HepG2 (cell line): Measurements from ENCODE around the gene MC5R. TPM values are rescaled to one million over a fixed set of nuclear protein-coding genes. Genes with fewer than 3 reads are reported as not detected.

Experiments used
- ATAC-seq: fragments of 200-7000 bp; cut with Tn5 transposase; 3 replicates; pipeline ENCODE4 v1.9.1; 2020; ENCODE audit warnings: mild to moderate bottlenecking, moderate library complexity
- BruUV-seq: library from RNA; stranded (reverse); fragments of 400-500 nt; replicated peaks from 2 replicates; lab custom pipeline; 2021; lab: Mats Ljungman, UMichigan
- CTCF ChIA-PET: fragments of 300-600 bp; formaldehyde crosslinking; extraction: SDS; loops from one replicate; lab custom pipeline; 2021; ENCODE audit warnings: low total read pairs, inconsistent platforms, low intra/inter-chr PET ratio; lab: Yijun Ruan, JAX
- POLR2A ChIA-PET: fragments of 350-600 bp; sonication (Branson Sonifier 250); formaldehyde crosslinking; loops from one replicate; lab custom pipeline; 2020; ENCODE audit warnings: antibody characterized with exemption, inconsistent platforms; lab: Yijun Ruan, JAX
- DNase-seq: peaks from one replicate; pipeline ENCODE4 v3.0.0-alpha.2; 2015; ENCODE audit warnings: low spot score
- FAIRE-seq: peaks from 3 replicates; lab custom pipeline; 2011; peaks lifted over from hg19 to GRCh38; lab: Jason Lieb, UNC
- H2AFZ ChIP-seq: one replicate; pipeline ENCODE4 v1.6.1; 2011; ENCODE audit warnings: low read length, inconsistent platforms
- H3K27ac ChIP-seq: fragments of 300-600 bp; 3 replicates; pipeline ENCODE4 v1.8.0; 2011; ENCODE audit warnings: mixed run types, mild to moderate bottlenecking, mixed read lengths, low read length, inconsistent platforms; ENCODE audit not compliant: insufficient read depth; ENCODE audit errors: extremely low read length
- H3K27me3 ChIP-seq, 2 experiments: fragments of 200-600 bp in 1 of 2; 2 replicates in 1 of 2; 3 replicates in 1 of 2; pipeline versions ENCODE4 v1.6.0 to v1.8.0; 2011; ENCODE audit warnings: low read length in 2 of 2, mild to moderate bottlenecking in 2 of 2, moderate library complexity in 2 of 2, inconsistent platforms in 1 of 2; ENCODE audit not compliant: insufficient read depth in 2 of 2, control insufficient read depth in 1 of 2
- H3K36me3 ChIP-seq, 2 experiments: fragments of 200-600 bp in 1 of 2; replicated peaks in 1 of 2; 2 replicates in 1 of 2; 3 replicates in 1 of 2; pipeline versions ENCODE4 v1.5.1 to v1.8.0; 2011; ENCODE audit warnings: low read length in 2 of 2, inconsistent platforms in 1 of 2; ENCODE audit not compliant: insufficient read depth in 2 of 2, control insufficient read depth in 1 of 2
- H3K4me1 ChIP-seq: 2 replicates; pipeline ENCODE4 v1.5.1; 2012; ENCODE audit warnings: low read length, inconsistent platforms; ENCODE audit not compliant: insufficient read depth
- H3K4me2 ChIP-seq: 2 replicates; pipeline ENCODE4 v1.6.0; 2011; ENCODE audit warnings: low read depth, low read length, inconsistent platforms
- H3K4me3 ChIP-seq, 3 experiments: fragments of 200-600 bp in 1 of 3; sonication (generic), shearing (Covaris generic) in 1 of 3; replicated peaks in 1 of 3; 2 replicates each; pipeline ENCODE4 v1.5.1; 2011 to 2016; ENCODE audit warnings: low read length in 3 of 3, inconsistent platforms in 2 of 3, low read depth in 2 of 3, mild to moderate bottlenecking in 2 of 3, control low read depth in 1 of 3, mixed read lengths in 1 of 3; ENCODE audit not compliant: insufficient read depth in 1 of 3
- H3K79me2 ChIP-seq: one replicate; pipeline ENCODE4 v1.6.1; 2011; ENCODE audit warnings: low read length, inconsistent platforms; ENCODE audit not compliant: insufficient read depth
- H3K9ac ChIP-seq: 2 replicates; pipeline ENCODE4 v1.6.0; 2011; ENCODE audit warnings: mild to moderate bottlenecking, low read depth, low read length, inconsistent platforms; ENCODE audit not compliant: insufficient read depth
- H3K9me3 ChIP-seq: 2 replicates; pipeline ENCODE4 v1.5.1; 2012; ENCODE audit warnings: mild to moderate bottlenecking, low read length
- H4K20me1 ChIP-seq: 2 replicates; pipeline ENCODE4 v1.6.0; 2011; ENCODE audit warnings: inconsistent platforms, mild to moderate bottlenecking, low read length, moderate library complexity; ENCODE audit not compliant: insufficient read depth
- CAMTA2 ChIP-seq: sonication (generic); formaldehyde crosslinking; IDR thresholded peaks from 2 replicates; pipeline ENCODE4 v1.4.0; 2020; ENCODE audit warnings: mild to moderate bottlenecking, missing genetic modification reagents, borderline replicate concordance
- EED ChIP-seq: sonication (generic); formaldehyde crosslinking; IDR thresholded peaks from 2 replicates; pipeline ENCODE4 v1.5.0; 2020; ENCODE audit warnings: mild to moderate bottlenecking, missing genetic modification reagents
- WGBS: methylation state at CpG from one replicate; pipeline ENCODE4 v1.1.6; 2017; ENCODE audit warnings: low lambda C conversion rate; 5-methylcytosine and 5-hydroxymethylcytosine counted together
- in situ Hi-C: cut with HindIII; loops from 2 replicates; pipeline ENCODE4 v1.10.0; 2017; ENCODE audit warnings: low pct_unique_long_range_greater_than_20kb; ENCODE audit not compliant: extremely low pct_ligation_motif_present
- intact Hi-C: fragments of 100-400 bp; cut with micrococcal nuclease; formaldehyde crosslinking; loops from one replicate; pipeline ENCODE4 v1.10.0; 2022; ENCODE audit not compliant: unreplicated experiment
- polyA plus RNA-seq, 8 experiments: library from polyadenylated mRNA; depleted of rRNA in 3 of 8; stranded (reverse) in 7 of 8; unstranded in 1 of 8; fragments of >200 nt; fragmentation: Illumina TruSeq in 4 of 8; extraction: Trizol in 4 of 8; gene quantifications; 2 replicates each; pipeline versions ENCODE4 v1.2.1 to v1.2.3, GENCODE V29; 2011 to 2016; ENCODE audit warnings: low read depth in 4 of 8, missing spikeins in 1 of 8, mixed read lengths in 1 of 8; ENCODE audit not compliant: insufficient read depth in 1 of 8
- total RNA-seq, 5 experiments: library from RNA; depleted of rRNA; stranded (reverse); fragments of >200 nt; fragmentation: Illumina TruSeq; extraction: Trizol; gene quantifications; 2 replicates each; pipeline ENCODE4 v1.2.3, GENCODE V29; 2016; ENCODE audit warnings: low read depth in 1 of 5
- TF ChIP-seq, protein P1 (sequence below): IDR thresholded peaks from 2 replicates; pipeline ENCODE4 v1.6.1; 2016; ENCODE audit warnings: low read depth, missing genetic modification reagents, missing compliant biosample characterization
- TF ChIP-seq, protein P2 (sequence below), 2 experiments: sonication (generic) in 1 of 2; formaldehyde crosslinking in 1 of 2; IDR thresholded peaks; 2 replicates each; pipeline versions ENCODE4 v1.4.0 to v1.6.1; 2016 to 2020; ENCODE audit warnings: borderline replicate concordance in 1 of 2, low read depth in 1 of 2, mild to moderate bottlenecking in 1 of 2, missing genetic modification reagents in 1 of 2
- TF ChIP-seq, protein P3 (sequence below): sonication (generic); formaldehyde crosslinking; IDR thresholded peaks from 2 replicates; pipeline ENCODE4 v1.4.0; 2020; ENCODE audit warnings: mild to moderate bottlenecking, missing genetic modification reagents, borderline replicate concordance

Gene MC5R
- total and polyA plus RNA-seq, 2 of the 13 experiments (the other 11 are each of a cell fraction or from before 2014, with no cell fraction given) = not detected

DNA sequence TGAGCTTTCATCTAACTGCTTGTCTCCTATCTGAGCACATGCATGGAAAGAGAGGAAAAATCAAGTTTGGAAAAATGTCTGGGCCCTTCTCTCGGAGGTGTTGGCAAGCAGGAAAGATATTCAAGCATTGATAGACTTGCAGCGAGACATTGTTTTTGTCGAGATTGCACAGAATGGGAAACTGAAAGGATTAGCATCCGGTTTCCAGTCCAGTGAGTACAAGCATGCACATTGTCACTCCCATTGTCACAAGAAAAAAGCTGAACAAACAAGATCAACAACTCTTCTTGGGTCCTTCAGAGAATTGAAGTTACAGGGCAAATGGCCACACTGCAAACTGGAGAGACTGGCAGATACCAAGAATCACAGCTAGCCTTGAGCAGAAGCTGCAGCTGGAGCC, 19.6 kb upstream of the MC5R start (continued):
- TF ChIP-seq, protein P1, sequence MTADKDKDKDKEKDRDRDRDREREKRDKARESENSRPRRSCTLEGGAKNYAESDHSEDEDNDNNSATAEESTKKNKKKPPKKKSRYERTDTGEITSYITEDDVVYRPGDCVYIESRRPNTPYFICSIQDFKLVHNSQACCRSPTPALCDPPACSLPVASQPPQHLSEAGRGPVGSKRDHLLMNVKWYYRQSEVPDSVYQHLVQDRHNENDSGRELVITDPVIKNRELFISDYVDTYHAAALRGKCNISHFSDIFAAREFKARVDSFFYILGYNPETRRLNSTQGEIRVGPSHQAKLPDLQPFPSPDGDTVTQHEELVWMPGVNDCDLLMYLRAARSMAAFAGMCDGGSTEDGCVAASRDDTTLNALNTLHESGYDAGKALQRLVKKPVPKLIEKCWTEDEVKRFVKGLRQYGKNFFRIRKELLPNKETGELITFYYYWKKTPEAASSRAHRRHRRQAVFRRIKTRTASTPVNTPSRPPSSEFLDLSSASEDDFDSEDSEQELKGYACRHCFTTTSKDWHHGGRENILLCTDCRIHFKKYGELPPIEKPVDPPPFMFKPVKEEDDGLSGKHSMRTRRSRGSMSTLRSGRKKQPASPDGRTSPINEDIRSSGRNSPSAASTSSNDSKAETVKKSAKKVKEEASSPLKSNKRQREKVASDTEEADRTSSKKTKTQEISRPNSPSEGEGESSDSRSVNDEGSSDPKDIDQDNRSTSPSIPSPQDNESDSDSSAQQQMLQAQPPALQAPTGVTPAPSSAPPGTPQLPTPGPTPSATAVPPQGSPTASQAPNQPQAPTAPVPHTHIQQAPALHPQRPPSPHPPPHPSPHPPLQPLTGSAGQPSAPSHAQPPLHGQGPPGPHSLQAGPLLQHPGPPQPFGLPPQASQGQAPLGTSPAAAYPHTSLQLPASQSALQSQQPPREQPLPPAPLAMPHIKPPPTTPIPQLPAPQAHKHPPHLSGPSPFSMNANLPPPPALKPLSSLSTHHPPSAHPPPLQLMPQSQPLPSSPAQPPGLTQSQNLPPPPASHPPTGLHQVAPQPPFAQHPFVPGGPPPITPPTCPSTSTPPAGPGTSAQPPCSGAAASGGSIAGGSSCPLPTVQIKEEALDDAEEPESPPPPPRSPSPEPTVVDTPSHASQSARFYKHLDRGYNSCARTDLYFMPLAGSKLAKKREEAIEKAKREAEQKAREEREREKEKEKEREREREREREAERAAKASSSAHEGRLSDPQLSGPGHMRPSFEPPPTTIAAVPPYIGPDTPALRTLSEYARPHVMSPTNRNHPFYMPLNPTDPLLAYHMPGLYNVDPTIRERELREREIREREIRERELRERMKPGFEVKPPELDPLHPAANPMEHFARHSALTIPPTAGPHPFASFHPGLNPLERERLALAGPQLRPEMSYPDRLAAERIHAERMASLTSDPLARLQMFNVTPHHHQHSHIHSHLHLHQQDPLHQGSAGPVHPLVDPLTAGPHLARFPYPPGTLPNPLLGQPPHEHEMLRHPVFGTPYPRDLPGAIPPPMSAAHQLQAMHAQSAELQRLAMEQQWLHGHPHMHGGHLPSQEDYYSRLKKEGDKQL (CRISPR knock-in tag) = no peak
- no peak for TF ChIP-seq EED (CRISPR knock-in tag)

DNA sequence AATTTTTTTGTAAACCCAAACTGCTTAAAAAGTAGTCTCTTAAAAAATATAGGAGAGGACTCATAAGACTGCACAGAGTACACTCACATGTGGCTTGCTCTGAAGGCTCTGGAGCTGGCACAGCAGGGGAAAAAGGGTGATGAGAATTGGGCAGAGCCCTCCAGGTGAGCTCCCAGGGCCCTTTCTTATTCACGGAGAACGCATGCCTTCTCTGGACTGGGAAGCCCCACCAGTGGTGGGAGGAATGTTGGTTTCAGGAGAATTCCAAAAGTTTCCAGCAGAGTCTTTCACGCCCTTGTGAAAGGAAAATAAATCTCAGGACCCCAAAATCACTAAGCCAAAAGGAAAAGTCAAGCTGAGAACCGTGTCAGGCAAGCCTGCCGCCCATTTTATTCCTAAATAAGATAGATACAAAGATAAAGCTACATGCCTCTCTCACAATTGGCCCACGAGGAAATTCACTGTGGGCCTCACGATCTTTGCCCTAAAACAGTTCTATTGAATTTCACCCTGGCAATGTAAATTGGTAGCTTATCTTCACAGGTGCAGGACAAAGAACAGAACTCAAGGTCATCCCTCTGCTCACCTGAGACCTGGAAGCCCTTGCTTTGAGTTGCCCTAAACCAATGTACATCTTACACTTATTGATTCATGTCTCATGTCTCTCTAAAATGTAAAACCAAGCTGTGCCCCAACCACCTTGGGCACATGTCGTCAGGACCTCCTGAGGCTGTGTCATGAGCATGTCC, 15.5 kb upstream of the MC5R start:
- no TSS peak for BruUV-seq
- Histone ChIP-seq H3K4me1 (no peaks in the 10 kb centered on the region; the same call in 1 of the 2 replicates), H3K4me3 (no peak overlapping the region), H3K9me3 (no peaks in the 10 kb centered on the region), H3K79me2 (no peaks in the 10 kb centered on the region), H3K36me3 (no peaks in the 10 kb centered on the region), H2AFZ (no peak overlapping the region), H3K4me2 (no peak overlapping the region), H4K20me1 (no peaks in the 10 kb centered on the region), H3K27me3 (no peaks in the 10 kb centered on the region; a peak in 1 of 5 replicates), H3K9ac (no peak overlapping the region), H3K27ac (no peak overlapping the region)
- ChIA-PET CTCF (no interaction called here), POLR2A (no interaction called here)
- ATAC-seq (no peak), DNase-seq (no peak), FAIRE-seq (no peak)
- 28% methylated on average over 8 of the region's 8 CpGs for WGBS
- in situ Hi-C loops (no loop called here), intact Hi-C loops (no loop called here)
- TF ChIP-seq, protein P2, sequence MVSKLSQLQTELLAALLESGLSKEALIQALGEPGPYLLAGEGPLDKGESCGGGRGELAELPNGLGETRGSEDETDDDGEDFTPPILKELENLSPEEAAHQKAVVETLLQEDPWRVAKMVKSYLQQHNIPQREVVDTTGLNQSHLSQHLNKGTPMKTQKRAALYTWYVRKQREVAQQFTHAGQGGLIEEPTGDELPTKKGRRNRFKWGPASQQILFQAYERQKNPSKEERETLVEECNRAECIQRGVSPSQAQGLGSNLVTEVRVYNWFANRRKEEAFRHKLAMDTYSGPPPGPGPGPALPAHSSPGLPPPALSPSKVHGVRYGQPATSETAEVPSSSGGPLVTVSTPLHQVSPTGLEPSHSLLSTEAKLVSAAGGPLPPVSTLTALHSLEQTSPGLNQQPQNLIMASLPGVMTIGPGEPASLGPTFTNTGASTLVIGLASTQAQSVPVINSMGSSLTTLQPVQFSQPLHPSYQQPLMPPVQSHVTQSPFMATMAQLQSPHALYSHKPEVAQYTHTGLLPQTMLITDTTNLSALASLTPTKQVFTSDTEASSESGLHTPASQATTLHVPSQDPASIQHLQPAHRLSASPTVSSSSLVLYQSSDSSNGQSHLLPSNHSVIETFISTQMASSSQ (IDR thresholded peaks at IDR 0.05; ENCODE audit: low read depth) = no peak
- TF ChIP-seq, protein P2 (CRISPR knock-in tag; IDR thresholded peaks at IDR 0.05; ENCODE audit: borderline replicate concordance) = no peak
- TF ChIP-seq, protein P3, sequence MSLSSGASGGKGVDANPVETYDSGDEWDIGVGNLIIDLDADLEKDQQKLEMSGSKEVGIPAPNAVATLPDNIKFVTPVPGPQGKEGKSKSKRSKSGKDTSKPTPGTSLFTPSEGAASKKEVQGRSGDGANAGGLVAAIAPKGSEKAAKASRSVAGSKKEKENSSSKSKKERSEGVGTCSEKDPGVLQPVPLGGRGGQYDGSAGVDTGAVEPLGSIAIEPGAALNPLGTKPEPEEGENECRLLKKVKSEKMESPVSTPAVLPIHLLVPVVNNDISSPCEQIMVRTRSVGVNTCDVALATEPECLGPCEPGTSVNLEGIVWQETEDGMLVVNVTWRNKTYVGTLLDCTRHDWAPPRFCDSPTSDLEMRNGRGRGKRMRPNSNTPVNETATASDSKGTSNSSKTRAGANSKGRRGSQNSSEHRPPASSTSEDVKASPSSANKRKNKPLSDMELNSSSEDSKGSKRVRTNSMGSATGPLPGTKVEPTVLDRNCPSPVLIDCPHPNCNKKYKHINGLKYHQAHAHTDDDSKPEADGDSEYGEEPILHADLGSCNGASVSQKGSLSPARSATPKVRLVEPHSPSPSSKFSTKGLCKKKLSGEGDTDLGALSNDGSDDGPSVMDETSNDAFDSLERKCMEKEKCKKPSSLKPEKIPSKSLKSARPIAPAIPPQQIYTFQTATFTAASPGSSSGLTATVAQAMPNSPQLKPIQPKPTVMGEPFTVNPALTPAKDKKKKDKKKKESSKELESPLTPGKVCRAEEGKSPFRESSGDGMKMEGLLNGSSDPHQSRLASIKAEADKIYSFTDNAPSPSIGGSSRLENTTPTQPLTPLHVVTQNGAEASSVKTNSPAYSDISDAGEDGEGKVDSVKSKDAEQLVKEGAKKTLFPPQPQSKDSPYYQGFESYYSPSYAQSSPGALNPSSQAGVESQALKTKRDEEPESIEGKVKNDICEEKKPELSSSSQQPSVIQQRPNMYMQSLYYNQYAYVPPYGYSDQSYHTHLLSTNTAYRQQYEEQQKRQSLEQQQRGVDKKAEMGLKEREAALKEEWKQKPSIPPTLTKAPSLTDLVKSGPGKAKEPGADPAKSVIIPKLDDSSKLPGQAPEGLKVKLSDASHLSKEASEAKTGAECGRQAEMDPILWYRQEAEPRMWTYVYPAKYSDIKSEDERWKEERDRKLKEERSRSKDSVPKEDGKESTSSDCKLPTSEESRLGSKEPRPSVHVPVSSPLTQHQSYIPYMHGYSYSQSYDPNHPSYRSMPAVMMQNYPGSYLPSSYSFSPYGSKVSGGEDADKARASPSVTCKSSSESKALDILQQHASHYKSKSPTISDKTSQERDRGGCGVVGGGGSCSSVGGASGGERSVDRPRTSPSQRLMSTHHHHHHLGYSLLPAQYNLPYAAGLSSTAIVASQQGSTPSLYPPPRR = no peak
- TF ChIP-seq CAMTA2 (CRISPR knock-in tag) = no peak
